Activated CD4-positive, alpha-beta T cell treated with anti-CD3 and anti-CD28 coated beads, Interleukin-2, amount 10 ng/mL, durations not matched to agents 24 days and 14 days (primary cell): ENCODE data around the gene GATAD2B. TPM values are rescaled to one million over a fixed set of nuclear protein-coding genes. Genes with fewer than 3 reads are reported as not detected.

ENCODE experiments used
- DNase-seq: peaks from one replicate; pipeline ENCODE4 v3.0.0; 2022
- H3K27ac Mint-ChIP-seq: one replicate; pipeline ENCODE4 v1.8.0; 2022; ENCODE audit warnings: mild to moderate bottlenecking, mixed read lengths
- H3K27me3 Mint-ChIP-seq: one replicate; pipeline ENCODE4 v1.8.0; 2022; ENCODE audit warnings: mixed read lengths
- H3K36me3 Mint-ChIP-seq: one replicate; pipeline ENCODE4 v1.8.0; 2022; ENCODE audit warnings: low read depth, mild to moderate bottlenecking, mixed read lengths
- H3K4me1 Mint-ChIP-seq: one replicate; pipeline ENCODE4 v1.8.0; 2021; ENCODE audit warnings: mixed read lengths
- H3K4me3 Mint-ChIP-seq: one replicate; pipeline ENCODE4 v1.8.0; 2022; ENCODE audit warnings: mild to moderate bottlenecking, moderate library complexity, mixed read lengths
- H3K9me3 Mint-ChIP-seq: one replicate; pipeline ENCODE4 v1.8.0; 2021; ENCODE audit warnings: mixed read lengths
- intact Hi-C: fragments of 100-400 bp; cut with micrococcal nuclease; formaldehyde crosslinking; loops from one replicate; pipeline ENCODE4 v1.15.1; 2023
- total RNA-seq: library from RNA; stranded (reverse); gene quantifications from 2 replicates; pipeline ENCODE4 v1.2.3, GENCODE V29; 2022

The GATAD2B gene
- total RNA-seq, 1 donor from 2014 or later = 68.8 TPM

DNA sequence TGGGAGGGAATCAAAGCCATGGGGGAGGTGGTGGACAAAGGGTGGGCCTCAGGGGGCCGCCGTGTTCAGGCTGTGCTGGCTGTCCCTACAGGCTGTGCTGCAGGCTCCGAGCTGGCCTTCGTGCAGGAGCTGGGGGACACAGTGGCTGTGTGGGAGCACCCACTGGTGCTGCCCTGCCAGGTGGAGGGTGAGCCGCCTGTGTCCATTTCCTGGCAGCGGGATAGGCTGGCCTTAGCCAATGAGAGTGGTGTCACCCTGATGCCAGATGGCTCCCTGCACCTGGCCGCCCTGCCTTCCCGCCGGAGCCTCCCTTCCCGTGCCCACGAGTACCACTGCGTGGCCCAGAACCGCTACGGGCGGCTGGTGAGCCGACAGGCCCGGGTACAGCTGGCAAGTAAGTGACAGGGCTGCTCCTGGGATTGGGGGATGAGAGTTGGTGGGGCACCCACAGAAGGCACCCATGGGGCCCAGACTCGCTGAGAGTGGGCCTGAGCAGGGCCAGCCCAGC, 127.4 kb downstream of the GATAD2B start:
- H3K4me3 Mint-ChIP-seq = no peak overlapping the region

GRCh38 chr1:153794624-153795329, 128.0 kb downstream of the GATAD2B start:
- Mint-ChIP-seq H3K27me3 (no peaks in the 10 kb centered on the region), H3K9me3 (no peaks in the 10 kb centered on the region), H3K27ac (peak overlapping the region; percentile 8), H3K36me3 (no peaks in the 10 kb centered on the region), H3K4me3 (no peak overlapping the region), H3K4me1 (peaks cover 29% of the 10 kb centered on the region)
- intact Hi-C loops = loop anchor here (5.0 kb wide), 1 partner anchor 478 kb away; the partner anchor contains the start of gene HAX1
- no peak for DNase-seq

More for the DNA sequence above, 127.4 kb downstream of the GATAD2B start:
- H3K4me1 Mint-ChIP-seq = peaks cover 23% of the 10 kb centered on the region
- no peak for DNase-seq
- no peaks in the 10 kb centered on the region for H3K27me3 Mint-ChIP-seq
- H3K27ac Mint-ChIP-seq = no peak overlapping the region
- H3K9me3 Mint-ChIP-seq = no peaks in the 10 kb centered on the region
- intact Hi-C loops = loop anchor here (5.0 kb wide), 1 partner anchor 477 kb away; the partner anchor contains the start of gene HAX1
- H3K36me3 Mint-ChIP-seq = no peaks in the 10 kb centered on the region

DNA sequence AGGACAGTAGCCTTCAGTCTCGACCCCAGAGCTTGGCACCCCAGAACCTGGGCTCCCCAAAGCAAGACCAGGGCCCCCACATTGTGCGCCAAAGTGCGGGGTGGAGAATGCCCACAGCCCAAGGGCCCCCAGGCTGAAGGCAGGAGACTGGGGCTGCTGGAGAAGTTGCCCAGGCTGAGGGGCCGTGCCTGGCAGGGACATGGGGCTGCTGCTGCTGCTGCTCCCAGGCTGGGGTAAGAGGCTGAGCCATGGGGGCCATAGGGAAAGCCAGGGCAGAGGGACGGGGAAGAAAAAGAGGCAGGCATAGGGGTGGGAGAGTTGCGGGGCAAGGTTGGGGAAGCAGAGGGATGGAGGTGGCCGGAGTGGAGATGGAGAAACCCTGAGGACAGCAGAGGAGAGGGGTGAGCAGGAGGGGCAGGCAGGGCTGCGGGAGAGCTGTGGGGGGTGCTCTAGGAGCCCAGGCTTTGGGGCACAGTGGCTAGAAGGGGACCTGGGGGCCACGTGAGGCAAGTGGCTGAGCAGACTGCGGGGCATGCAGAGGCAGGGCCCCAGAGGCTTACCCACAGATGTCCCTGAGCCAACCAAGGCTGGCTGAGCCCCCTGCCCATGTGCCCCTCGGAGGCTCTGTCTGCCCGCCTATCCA, 128.7 kb downstream of the GATAD2B start:
- no peak for DNase-seq
- H3K4me1 Mint-ChIP-seq = peaks cover 32% of the 10 kb centered on the region
- intact Hi-C loops = no loop called here
- no peaks in the 10 kb centered on the region for H3K9me3 Mint-ChIP-seq
- no peaks in the 10 kb centered on the region for H3K36me3 Mint-ChIP-seq
- no peak overlapping the region for H3K4me3 Mint-ChIP-seq
- no peaks in the 10 kb centered on the region for H3K27me3 Mint-ChIP-seq
- H3K27ac Mint-ChIP-seq = peak overlapping the region; percentile 16

- peaks cover 32% of the 10 kb centered on the region for H3K4me1 Mint-ChIP-seq
- H3K4me3 Mint-ChIP-seq = no peak overlapping the region
- H3K27me3 Mint-ChIP-seq = no peaks in the 10 kb centered on the region
- no peaks in the 10 kb centered on the region for H3K9me3 Mint-ChIP-seq
- H3K27ac Mint-ChIP-seq = no peak overlapping the region
- DNase-seq = no peak
- intact Hi-C loops = no loop called here
- no peaks in the 10 kb centered on the region for H3K36me3 Mint-ChIP-seq
These were observed 129.4 kb downstream of the GATAD2B start for GRCh38 chr1:153793261-153793972.

DNA sequence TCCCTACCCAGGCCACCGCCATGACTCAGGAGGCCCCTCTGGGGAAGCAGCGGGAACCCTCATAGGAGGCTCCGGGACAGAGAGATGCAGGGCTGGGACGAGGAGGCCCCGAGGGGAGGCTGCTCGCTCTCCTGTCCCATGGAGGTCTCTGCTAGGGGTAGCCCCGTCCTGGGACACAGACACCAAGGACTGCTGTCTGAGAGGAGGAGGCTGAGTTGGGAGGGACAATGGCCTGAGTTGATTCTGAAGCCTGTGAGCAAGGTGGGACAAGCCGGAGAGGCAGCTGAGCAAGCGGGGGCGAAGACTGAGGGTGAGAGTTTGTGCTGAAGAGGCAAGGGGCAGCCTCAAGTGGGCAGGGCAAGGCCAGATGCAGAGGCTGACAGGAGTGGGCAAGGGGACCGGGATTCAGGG, 130.1 kb downstream of the GATAD2B start:
- Mint-ChIP-seq H3K27ac (peak overlapping the region; percentile 47), H3K4me1 (peaks cover 32% of the 10 kb centered on the region), H3K27me3 (peaks cover 7% of the 10 kb centered on the region), H3K36me3 (no peaks in the 10 kb centered on the region), H3K4me3 (no peak overlapping the region), H3K9me3 (no peaks in the 10 kb centered on the region)
- no peak for DNase-seq
- intact Hi-C loops = no loop called here

DNA sequence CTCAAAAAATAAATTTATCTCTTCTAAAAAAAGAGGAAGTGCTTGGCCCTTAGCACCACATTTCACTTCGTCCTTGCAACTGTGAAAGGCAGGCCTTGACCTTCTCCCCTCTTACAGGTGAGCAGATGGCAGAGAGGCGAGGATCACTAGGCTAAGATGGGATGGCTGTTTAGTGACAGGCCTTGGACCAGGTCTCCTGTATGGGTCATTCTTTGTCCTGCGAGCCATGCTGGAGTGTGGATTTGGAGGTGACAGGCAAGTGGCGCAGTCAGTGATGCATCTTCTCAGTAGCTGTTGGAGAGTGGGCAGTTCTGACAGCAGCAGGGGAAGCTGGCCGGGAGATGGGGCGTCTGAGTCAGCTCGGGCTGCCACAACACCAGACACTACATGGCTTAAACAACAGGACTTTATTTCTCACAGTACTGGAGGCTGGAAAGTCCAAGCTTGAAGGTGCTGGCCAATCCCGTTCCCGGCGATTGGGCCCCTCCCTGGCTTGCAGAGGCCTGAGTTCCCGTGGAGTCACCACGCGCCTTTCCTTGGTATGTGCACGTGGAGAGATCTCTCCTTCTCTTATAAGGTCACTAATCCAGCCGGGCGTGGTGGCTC, 131.0 kb downstream of the GATAD2B start:
- Mint-ChIP-seq H3K4me3 (peak overlapping the region; percentile 39), H3K9me3 (no peaks in the 10 kb centered on the region), H3K36me3 (no peaks in the 10 kb centered on the region), H3K4me1 (peaks cover 28% of the 10 kb centered on the region), H3K27me3 (peaks cover 11% of the 10 kb centered on the region), H3K27ac (peak overlapping the region; percentile 76)
- DNase-seq = no peak
- intact Hi-C loops = no loop called here

GRCh38 chr1:153790966-153791647, 131.7 kb downstream of the GATAD2B start:
- no peaks in the 10 kb centered on the region for H3K9me3 Mint-ChIP-seq
- peak overlapping the region; percentile 76 for H3K27ac Mint-ChIP-seq
- DNase-seq = peak; percentile 80
- H3K36me3 Mint-ChIP-seq = no peaks in the 10 kb centered on the region
- peaks cover 28% of the 10 kb centered on the region for H3K4me1 Mint-ChIP-seq
- peak overlapping the region; percentile 39 for H3K4me3 Mint-ChIP-seq
- intact Hi-C loops = no loop called here
- H3K27me3 Mint-ChIP-seq = peaks cover 12% of the 10 kb centered on the region

- peak overlapping the region; percentile 76 for H3K27ac Mint-ChIP-seq
- H3K36me3 Mint-ChIP-seq = no peaks in the 10 kb centered on the region
- no peak for DNase-seq
- peaks cover 28% of the 10 kb centered on the region for H3K4me1 Mint-ChIP-seq
- H3K27me3 Mint-ChIP-seq = peaks cover 12% of the 10 kb centered on the region
- no peaks in the 10 kb centered on the region for H3K9me3 Mint-ChIP-seq
- H3K4me3 Mint-ChIP-seq = peak overlapping the region; percentile 39
- intact Hi-C loops = no loop called here
These were observed 132.3 kb downstream of the GATAD2B start for GRCh38 chr1:153790313-153790965.

DNA sequence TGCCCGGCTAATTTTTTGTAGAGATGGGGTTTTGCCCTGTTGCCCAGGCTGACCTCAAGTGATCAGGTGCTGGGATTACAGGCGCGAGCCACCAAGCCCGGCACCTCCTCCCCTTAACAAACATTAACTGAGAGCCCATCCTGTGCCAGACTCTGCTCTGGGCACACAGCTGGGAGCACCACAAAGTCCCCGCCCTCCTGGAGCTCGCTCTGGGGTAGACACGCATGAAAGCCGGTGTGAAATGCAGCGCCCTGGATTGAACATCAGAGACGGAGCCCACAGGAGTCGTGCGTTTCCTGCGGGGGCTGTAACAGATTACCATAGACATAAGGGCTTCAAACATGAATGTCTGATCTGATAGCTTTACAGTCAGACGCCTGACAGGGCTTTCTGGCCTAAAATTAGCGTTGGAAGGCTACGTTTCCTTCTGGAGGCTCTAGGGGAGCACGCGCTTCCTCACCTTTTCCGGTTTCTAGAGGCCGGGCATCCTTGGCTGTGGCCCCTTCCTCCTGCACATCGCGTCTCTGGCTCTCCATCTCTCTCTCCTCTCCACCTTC, 133.2 kb downstream of the GATAD2B start:
- intact Hi-C loops = no loop called here
- H3K4me3 Mint-ChIP-seq = peak overlapping the region; percentile 39
- H3K27me3 Mint-ChIP-seq = peaks cover 12% of the 10 kb centered on the region

DNA sequence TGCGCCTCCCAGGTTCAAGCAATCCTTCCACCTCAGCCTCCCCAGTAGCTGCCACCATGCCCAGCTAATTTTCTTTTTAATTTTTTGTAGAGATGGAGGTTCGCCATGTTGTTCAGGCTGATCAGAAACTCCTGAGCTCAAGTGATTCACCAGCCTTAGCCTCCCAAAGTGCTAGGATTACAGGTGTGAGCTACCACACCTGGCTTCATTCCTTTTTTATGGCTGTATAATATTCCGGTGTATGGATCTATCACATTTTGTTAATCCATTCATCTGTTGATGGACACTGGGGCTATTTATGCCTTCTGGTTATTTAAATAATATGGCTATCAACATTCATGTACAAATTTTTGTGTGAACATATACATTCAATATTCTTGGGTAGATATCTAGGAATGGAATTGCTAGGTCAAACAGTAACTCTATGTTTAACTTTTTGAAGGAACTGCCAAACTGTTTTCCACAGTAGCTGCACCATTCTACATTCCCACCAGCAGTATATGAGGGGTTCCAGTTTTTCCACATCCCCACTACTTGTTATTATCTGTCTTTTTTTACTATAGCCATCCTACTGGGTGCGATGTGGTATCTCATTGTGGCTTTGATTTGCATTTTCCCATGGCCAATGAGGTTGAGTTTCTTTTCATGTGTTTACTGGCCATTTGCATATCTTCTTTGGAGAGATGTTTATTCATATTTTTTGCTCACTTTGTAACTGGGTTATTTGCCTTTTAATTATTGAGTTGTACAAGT, 136.6 kb downstream of the GATAD2B start:
- H3K9me3 Mint-ChIP-seq = no peaks in the 10 kb centered on the region
- no peak overlapping the region for H3K4me3 Mint-ChIP-seq
- H3K27ac Mint-ChIP-seq = no peak overlapping the region
- no peaks in the 10 kb centered on the region for H3K36me3 Mint-ChIP-seq
- no peak for DNase-seq
- intact Hi-C loops = no loop called here
- H3K4me1 Mint-ChIP-seq = peaks cover 24% of the 10 kb centered on the region
- H3K27me3 Mint-ChIP-seq = peaks cover 12% of the 10 kb centered on the region

More for the DNA sequence above, 133.2 kb downstream of the GATAD2B start:
- DNase-seq = peak; percentile 62
- Mint-ChIP-seq H3K9me3 (no peaks in the 10 kb centered on the region), H3K36me3 (no peaks in the 10 kb centered on the region), H3K27ac (peak overlapping the region; percentile 76), H3K4me1 (peaks cover 26% of the 10 kb centered on the region)

DNA sequence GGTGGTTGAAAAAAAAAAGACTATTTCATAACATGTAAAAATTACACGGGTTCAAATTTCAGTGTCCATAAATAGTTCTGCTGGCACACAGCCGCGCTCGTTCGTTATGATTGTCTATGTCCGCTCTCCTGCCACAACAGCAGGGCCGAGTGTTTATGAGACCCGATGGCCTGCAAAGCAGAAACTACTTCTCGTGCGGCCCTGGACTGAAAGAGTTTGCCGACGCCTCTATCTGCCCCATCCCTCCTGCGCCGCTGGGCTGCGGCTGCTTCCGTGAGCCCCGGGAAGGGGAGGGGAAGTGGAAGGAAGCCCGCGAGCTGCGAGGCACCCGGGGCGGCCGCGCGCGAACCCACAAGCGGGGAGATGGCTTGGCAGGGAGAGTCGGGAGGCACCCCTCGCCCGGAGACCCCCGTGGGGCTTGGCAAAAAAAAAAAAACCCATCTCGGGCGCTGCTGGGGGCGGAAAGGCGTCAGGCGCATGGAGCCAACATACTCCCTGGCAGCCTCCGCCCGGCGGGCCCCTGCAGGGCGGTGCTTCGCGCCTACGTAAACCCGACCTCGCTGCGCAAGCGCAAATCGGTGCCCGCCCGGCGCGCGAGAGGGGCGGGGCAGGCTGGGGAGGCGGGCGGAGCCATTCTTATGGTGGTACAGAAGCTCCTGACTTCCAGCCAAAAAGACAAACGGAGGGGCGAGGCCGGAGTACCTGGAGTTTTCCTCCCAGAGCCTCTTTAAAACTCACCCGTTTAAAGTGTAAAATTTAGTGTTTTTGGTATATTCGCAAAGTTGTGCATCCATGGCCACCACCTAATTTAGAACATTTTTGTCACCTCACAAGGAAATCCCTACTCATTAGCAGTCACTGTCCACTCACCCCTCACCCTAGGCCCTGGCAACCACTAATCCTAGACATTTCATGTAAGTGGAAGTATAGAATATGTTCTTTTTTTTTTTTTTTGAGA, 139.3 kb downstream of the GATAD2B start:
- Mint-ChIP-seq H3K4me3 (peak overlapping the region; percentile 96), H3K27ac (peak overlapping the region; percentile 97), H3K36me3 (no peaks in the 10 kb centered on the region), H3K9me3 (no peaks in the 10 kb centered on the region), H3K27me3 (peaks cover 12% of the 10 kb centered on the region), H3K4me1 (peaks cover 7% of the 10 kb centered on the region)
- intact Hi-C loops = loop anchor here (1.0 kb wide), 3 partner anchors 8 to 175 kb away; partner anchors contain the start of genes CRTC2 and SLC27A3
- peak; percentile 98 for DNase-seq
